Measurements from ENCODE around the gene CHST7. TPM values are rescaled to one million over a fixed set of nuclear protein-coding genes. Genes with fewer than 3 reads are reported as not detected.

The CHST7 gene
- total RNA-seq, 1 experiment from 2014 or later, result 6.1 TPM

DNA sequence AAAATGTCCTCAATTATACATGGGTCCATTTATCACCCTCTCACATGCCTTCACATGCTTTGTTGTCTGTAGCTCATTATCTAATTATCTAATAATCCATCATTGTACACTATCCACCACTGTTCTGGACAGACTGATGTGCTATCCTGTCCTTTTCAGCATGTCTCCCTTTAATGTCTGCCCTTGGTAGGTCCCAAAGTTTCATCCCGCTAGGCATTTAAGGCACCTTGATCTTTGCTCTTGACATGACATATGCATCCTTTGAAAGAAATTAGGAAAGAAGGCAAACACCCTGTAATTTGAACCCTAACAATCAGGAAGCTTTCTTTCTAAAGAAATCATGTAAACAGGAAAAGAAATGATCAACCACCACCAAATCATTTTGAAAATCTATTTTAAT lies 5.7 kb downstream of the CHST7 start:
- ATAC-seq (no peak), DNase-seq (ENCODE audit: low read depth, low spot score) (no peak)
- TF ChIP-seq POLR2AphosphoS5 (IDR thresholded peaks at IDR 0.05; ENCODE audit: low read depth, low read length) (no peak), CTCF (IDR thresholded peaks at IDR 0.05) (no peak), TCF7L2 (IDR thresholded peaks at IDR 0.05; ENCODE audit: low read depth, low read length) (no peak)
- Histone ChIP-seq H3K27me3 (ENCODE audit: control insufficient read depth, insufficient read depth, low read length) (no peaks in the 10 kb centered on the region), H3K4me1 (ENCODE audit: control insufficient read depth, insufficient read depth, low read length) (peaks cover 12% of the 10 kb centered on the region), H3K4me3 (ENCODE audit: low read depth in 2 of 2, low read length in 2 of 2) (no peak overlapping the region), H3K9me3 (ENCODE audit: control insufficient read depth, insufficient read depth, low read depth, low read length) (no peaks in the 10 kb centered on the region), H3K27ac (ENCODE audit: low read length) (no peak overlapping the region), H3K36me3 (ENCODE audit: control insufficient read depth, insufficient read depth, low read length) (no peaks in the 10 kb centered on the region)
- POLR2A ChIA-PET, result no interaction called here
- CTCF ChIA-PET, result no interaction called here
- BruUV-seq (replicated peaks), result no TSS peak
- intact Hi-C loops (cut with micrococcal nuclease; ENCODE audit: unreplicated experiment), result no loop called here
- in situ Hi-C loops (cut with HindIII; ENCODE audit: low pct_unique_long_range_greater_than_20kb, low sequenced_read_pairs), result no loop called here

DNA sequence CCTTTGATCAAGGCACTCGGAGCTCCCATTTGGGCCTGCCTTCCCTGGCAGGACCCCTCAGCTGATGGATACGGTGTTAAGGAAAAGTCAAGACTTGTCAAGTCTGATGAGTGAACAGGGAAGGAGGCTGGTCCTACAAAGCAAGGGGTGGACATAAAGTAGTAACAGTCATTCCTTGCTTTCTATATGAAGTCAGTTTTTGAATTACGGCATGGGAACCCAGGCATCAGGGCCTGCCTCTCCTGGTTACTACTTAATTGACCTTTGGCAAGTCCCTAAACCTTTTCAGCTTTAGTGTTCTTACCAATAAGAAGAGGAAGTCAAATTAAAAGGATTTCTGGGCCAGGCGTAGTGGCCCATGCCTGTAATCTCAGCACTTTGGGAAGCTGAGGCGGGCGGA lies 7.0 kb downstream of the CHST7 start:
- Histone ChIP-seq H3K36me3 (ENCODE audit: control insufficient read depth, insufficient read depth, low read length) (no peaks in the 10 kb centered on the region), H3K27me3 (ENCODE audit: control insufficient read depth, insufficient read depth, low read length) (no peaks in the 10 kb centered on the region), H3K27ac (ENCODE audit: low read length) (no peak overlapping the region), H3K4me1 (ENCODE audit: control insufficient read depth, insufficient read depth, low read length) (peaks cover 12% of the 10 kb centered on the region), H3K4me3 (ENCODE audit: low read depth in 2 of 2, low read length in 2 of 2) (no peak overlapping the region), H3K9me3 (ENCODE audit: control insufficient read depth, insufficient read depth, low read depth, low read length) (no peaks in the 10 kb centered on the region)
- ATAC-seq (no peak), DNase-seq (ENCODE audit: low read depth, low spot score) (no peak)
- intact Hi-C loops (cut with micrococcal nuclease; ENCODE audit: unreplicated experiment) (no loop called here), in situ Hi-C loops (cut with HindIII; ENCODE audit: low pct_unique_long_range_greater_than_20kb, low sequenced_read_pairs) (no loop called here)
- TF ChIP-seq POLR2AphosphoS5 (IDR thresholded peaks at IDR 0.05; ENCODE audit: low read depth, low read length) (no peak), TCF7L2 (IDR thresholded peaks at IDR 0.05; ENCODE audit: low read depth, low read length) (no peak), CTCF (IDR thresholded peaks at IDR 0.05) (no peak), SIN3A (IDR thresholded peaks at IDR 0.05; ENCODE audit: borderline replicate concordance, insufficient read depth, low read depth, low read length) (no peak)
- TF ChIP-seq, protein P1, sequence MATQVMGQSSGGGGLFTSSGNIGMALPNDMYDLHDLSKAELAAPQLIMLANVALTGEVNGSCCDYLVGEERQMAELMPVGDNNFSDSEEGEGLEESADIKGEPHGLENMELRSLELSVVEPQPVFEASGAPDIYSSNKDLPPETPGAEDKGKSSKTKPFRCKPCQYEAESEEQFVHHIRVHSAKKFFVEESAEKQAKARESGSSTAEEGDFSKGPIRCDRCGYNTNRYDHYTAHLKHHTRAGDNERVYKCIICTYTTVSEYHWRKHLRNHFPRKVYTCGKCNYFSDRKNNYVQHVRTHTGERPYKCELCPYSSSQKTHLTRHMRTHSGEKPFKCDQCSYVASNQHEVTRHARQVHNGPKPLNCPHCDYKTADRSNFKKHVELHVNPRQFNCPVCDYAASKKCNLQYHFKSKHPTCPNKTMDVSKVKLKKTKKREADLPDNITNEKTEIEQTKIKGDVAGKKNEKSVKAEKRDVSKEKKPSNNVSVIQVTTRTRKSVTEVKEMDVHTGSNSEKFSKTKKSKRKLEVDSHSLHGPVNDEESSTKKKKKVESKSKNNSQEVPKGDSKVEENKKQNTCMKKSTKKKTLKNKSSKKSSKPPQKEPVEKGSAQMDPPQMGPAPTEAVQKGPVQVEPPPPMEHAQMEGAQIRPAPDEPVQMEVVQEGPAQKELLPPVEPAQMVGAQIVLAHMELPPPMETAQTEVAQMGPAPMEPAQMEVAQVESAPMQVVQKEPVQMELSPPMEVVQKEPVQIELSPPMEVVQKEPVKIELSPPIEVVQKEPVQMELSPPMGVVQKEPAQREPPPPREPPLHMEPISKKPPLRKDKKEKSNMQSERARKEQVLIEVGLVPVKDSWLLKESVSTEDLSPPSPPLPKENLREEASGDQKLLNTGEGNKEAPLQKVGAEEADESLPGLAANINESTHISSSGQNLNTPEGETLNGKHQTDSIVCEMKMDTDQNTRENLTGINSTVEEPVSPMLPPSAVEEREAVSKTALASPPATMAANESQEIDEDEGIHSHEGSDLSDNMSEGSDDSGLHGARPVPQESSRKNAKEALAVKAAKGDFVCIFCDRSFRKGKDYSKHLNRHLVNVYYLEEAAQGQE (IDR thresholded peaks at IDR 0.05; ENCODE audit: insufficient read depth in 1 of 2, low read depth in 2 of 2, low read length in 1 of 2), result no peak
- BruUV-seq (replicated peaks), result no TSS peak
- POLR2A ChIA-PET, result no interaction called here
- CTCF ChIA-PET, result no interaction called here
